Trophoblast cell (in vitro differentiated cells and primary cell): ENCODE results near the gene TPD52L3.

ENCODE experiments used
- DNase-seq, 2 donors: peaks; one replicate each; pipeline ENCODE4 v3.0.0-alpha.2; 2016
- H2AFZ ChIP-seq: 2 replicates; pipeline ENCODE4 v1.6.1; 2013; ENCODE audit warnings: low read length, moderate library complexity, mild to moderate bottlenecking; ENCODE audit not compliant: insufficient read depth, poor library complexity
- H2AK5ac ChIP-seq: 2 replicates; pipeline ENCODE4 v1.6.1; 2013; ENCODE audit warnings: mild to moderate bottlenecking, low read length
- H2BK120ac ChIP-seq: 2 replicates; pipeline ENCODE4 v1.6.1; 2013; ENCODE audit warnings: low read length, mild to moderate bottlenecking, moderate library complexity; ENCODE audit not compliant: insufficient read depth, poor library complexity
- H2BK12ac ChIP-seq: 2 replicates; pipeline ENCODE4 v1.6.1; 2013; ENCODE audit warnings: mild to moderate bottlenecking, low read length, moderate library complexity
- H2BK5ac ChIP-seq: 2 replicates; pipeline ENCODE4 v1.6.1; 2013; ENCODE audit warnings: low read length, low read depth, moderate library complexity, mild to moderate bottlenecking; ENCODE audit not compliant: poor library complexity
- H3K14ac ChIP-seq: 2 replicates; pipeline ENCODE4 v1.6.1; 2013; ENCODE audit warnings: mild to moderate bottlenecking, low read length
- H3K18ac ChIP-seq: 2 replicates; pipeline ENCODE4 v1.6.1; 2013; ENCODE audit warnings: mild to moderate bottlenecking, low read length
- H3K23ac ChIP-seq: 2 replicates; pipeline ENCODE4 v1.6.1; 2013; ENCODE audit warnings: low read length
- H3K27ac ChIP-seq: 2 replicates; pipeline ENCODE4 v1.5.1; 2013; ENCODE audit warnings: low read depth, mild to moderate bottlenecking, inconsistent platforms, low read length, moderate library complexity
- H3K27me3 ChIP-seq: 2 replicates; pipeline ENCODE4 v1.6.1; 2013; ENCODE audit warnings: inconsistent platforms, mild to moderate bottlenecking, low read length, moderate library complexity; ENCODE audit not compliant: insufficient read depth
- H3K36me3 ChIP-seq, 2 experiments: 1 replicate in 1 of 2; 2 replicates in 1 of 2; pipeline ENCODE4 v1.6.1; 2013; ENCODE audit warnings: low read length in 2 of 2, mild to moderate bottlenecking in 2 of 2, moderate library complexity in 1 of 2; ENCODE audit not compliant: insufficient read depth in 2 of 2, control insufficient read depth in 1 of 2
- H3K4ac ChIP-seq: 2 replicates; pipeline ENCODE4 v1.6.1; 2013; ENCODE audit warnings: low read depth, mild to moderate bottlenecking, low read length, moderate library complexity
- H3K4me1 ChIP-seq, 2 experiments: 1 replicate in 1 of 2; 2 replicates in 1 of 2; pipeline ENCODE4 v1.6.1; 2013; ENCODE audit warnings: low read length in 2 of 2, mild to moderate bottlenecking in 2 of 2, moderate library complexity in 1 of 2; ENCODE audit not compliant: insufficient read depth in 2 of 2, control insufficient read depth in 1 of 2
- H3K4me2 ChIP-seq: 2 replicates; pipeline ENCODE4 v1.6.1; 2013; ENCODE audit warnings: inconsistent platforms, mild to moderate bottlenecking, low read length, moderate library complexity
- H3K4me3 ChIP-seq: 2 replicates; pipeline ENCODE4 v1.5.1; 2013; ENCODE audit warnings: mild to moderate bottlenecking, low read depth, low read length, inconsistent platforms
- H3K79me1 ChIP-seq: one replicate; pipeline ENCODE4 v1.6.1; 2013; ENCODE audit warnings: low read length
- H3K79me2 ChIP-seq: 2 replicates; pipeline ENCODE4 v1.6.1; 2013; ENCODE audit warnings: low read length, mild to moderate bottlenecking; ENCODE audit not compliant: control insufficient read depth, insufficient read depth, poor library complexity
- H3K9ac ChIP-seq: 2 replicates; pipeline ENCODE4 v1.6.1; 2013; ENCODE audit warnings: mild to moderate bottlenecking, low read length
- H3K9me3 ChIP-seq: 2 replicates; pipeline ENCODE4 v1.6.1; 2013; ENCODE audit warnings: low read depth, mild to moderate bottlenecking, control low read depth, inconsistent platforms, low read length; ENCODE audit not compliant: insufficient read depth
- H4K12ac ChIP-seq: 2 replicates; pipeline ENCODE4 v1.6.1; 2013; ENCODE audit warnings: low read depth, mild to moderate bottlenecking, low read length, moderate library complexity
- H4K8ac ChIP-seq: 2 replicates; pipeline ENCODE4 v1.6.1; 2013; ENCODE audit warnings: low read depth, mild to moderate bottlenecking, low read length, moderate library complexity
- H4K91ac ChIP-seq: one replicate; pipeline ENCODE4 v1.6.1; 2013; ENCODE audit warnings: low read depth, mild to moderate bottlenecking, low read length, moderate library complexity
- WGBS: extraction: QIAGEN DNeasy Blood & Tissue Kit; methylation state at CpG from one replicate; pipeline ENCODE4 v1.1.7; 2013; ENCODE audit warnings: missing lambda C conversion rate; ENCODE audit not compliant: insufficient read length, insufficient coverage; ENCODE audit errors: extremely low coverage; 5-methylcytosine and 5-hydroxymethylcytosine counted together

The TPD52L3 gene

DNA sequence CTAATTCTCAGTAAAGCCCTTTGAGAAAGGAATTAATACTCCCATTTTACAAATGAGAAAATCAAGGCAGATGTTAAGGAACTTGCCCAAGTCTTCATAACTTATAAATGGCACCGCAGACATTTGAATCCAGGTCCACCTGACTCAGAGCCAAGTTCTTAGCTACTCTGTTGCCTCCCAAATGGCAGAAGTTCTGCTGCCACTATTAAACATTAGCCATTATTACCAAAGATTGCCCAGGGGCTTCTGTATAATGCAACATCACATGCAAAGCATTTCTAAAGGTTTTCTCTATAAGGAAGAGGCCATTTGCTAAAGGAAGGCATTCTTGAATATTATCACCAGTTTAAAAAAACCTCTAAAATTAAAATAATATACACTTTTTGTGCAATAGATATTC, 28.3 kb downstream of the TPD52L3 start:
- DNase-seq: peak in 1 of 2 donors; percentile 6
- Histone ChIP-seq H3K27ac (no peak overlapping the region), H3K79me2 (no peaks in the 10 kb centered on the region), H4K91ac (no peak overlapping the region), H4K8ac (no peak overlapping the region), H2BK120ac (no peak overlapping the region), H4K12ac (no peak overlapping the region), H3K18ac (no peak overlapping the region), H3K27me3 (no peaks in the 10 kb centered on the region), H3K23ac (no peak overlapping the region), H3K9ac (no peak overlapping the region), H3K4me1 (no peaks in the 10 kb centered on the region), H3K36me3 (no peaks in the 10 kb centered on the region), H2AK5ac (no peak overlapping the region), H3K14ac (no peak overlapping the region), H2AFZ (no peak overlapping the region), H3K79me1 (no peaks in the 10 kb centered on the region), H3K4me3 (no peak overlapping the region), H2BK5ac (no peak overlapping the region), H3K4me2 (no peak overlapping the region), H3K4ac (no peak overlapping the region), H3K9me3 (no peaks in the 10 kb centered on the region), H2BK12ac (no peak overlapping the region)
- no CpG with 5 or more reads among the region's 1 CpG for WGBS

DNA sequence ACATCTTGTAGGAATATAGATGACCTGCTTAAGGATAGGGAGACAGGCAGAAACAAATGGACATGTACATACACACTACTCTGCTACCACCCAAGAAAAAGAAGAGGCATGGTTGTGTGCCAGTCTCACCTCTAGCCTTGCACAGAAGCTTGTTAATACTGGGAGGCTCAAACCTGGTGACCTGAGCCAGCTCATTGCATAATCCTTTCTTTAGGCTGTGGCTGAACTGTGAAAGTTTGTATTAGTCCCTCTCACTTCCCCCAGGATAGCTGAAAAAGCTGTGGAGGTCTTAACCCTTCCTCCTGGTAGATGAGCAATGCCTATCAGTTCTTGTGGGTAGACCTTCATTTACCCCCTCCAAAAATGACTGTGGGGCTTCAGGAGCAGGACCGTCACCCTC, 28.7 kb downstream of the TPD52L3 start:
- Histone ChIP-seq H3K27ac (no peak overlapping the region), H3K79me2 (no peaks in the 10 kb centered on the region), H2BK12ac (no peak overlapping the region), H4K12ac (no peak overlapping the region), H3K4me1 (no peaks in the 10 kb centered on the region), H3K4ac (no peak overlapping the region), H2AFZ (no peak overlapping the region), H2BK5ac (no peak overlapping the region), H4K91ac (no peak overlapping the region), H3K4me2 (no peak overlapping the region), H2AK5ac (no peak overlapping the region), H3K4me3 (no peak overlapping the region), H3K79me1 (no peaks in the 10 kb centered on the region), H3K23ac (no peak overlapping the region), H2BK120ac (no peak overlapping the region), H3K9me3 (no peaks in the 10 kb centered on the region), H3K18ac (no peak overlapping the region), H3K14ac (no peak overlapping the region), H4K8ac (no peak overlapping the region), H3K9ac (no peak overlapping the region), H3K27me3 (no peaks in the 10 kb centered on the region), H3K36me3 (no peaks in the 10 kb centered on the region)
- WGBS: no CpG with 5 or more reads among the region's 1 CpG
- no peak for DNase-seq

DNA sequence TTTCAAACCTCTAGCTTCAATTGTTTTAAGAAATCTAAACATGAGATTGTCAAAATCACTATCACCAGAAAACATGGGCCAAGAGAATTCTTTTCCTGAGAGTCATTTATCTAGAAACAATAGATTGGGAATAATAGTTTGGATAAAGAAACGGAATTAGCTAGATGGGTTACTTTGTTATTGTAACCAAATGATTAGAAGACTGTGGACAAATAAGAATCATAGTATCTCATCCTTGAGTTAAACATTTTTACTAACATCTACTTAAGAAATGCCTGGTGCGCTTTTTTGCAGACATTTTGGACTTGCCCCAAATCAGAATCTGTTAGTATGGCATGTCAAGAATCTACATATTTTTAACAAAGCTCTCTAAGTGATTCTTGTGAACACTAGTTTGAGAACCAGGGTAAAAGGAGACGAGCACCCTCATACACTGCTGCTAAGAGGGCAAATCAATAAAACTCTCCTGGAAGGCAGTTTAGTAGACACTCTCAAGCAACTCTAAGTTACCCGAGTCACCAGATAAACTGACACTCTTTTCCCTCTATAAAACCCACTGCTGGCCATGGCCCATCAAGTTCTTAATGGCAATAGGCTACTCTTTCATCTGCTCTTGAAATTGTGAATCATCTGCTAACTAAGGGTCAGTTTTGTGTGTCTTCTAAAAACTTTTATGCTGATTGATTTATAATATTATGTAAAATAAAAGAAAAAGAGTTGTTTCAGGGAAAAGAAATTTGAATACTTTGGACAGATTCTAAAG, 39.1 kb downstream of the TPD52L3 start:
- no CpG with 5 or more reads among the region's 4 CpGs for WGBS
- H3K18ac ChIP-seq: no peak overlapping the region
- no peak overlapping the region for H3K27ac ChIP-seq
- no peaks in the 10 kb centered on the region for H3K27me3 ChIP-seq
- H3K23ac ChIP-seq: no peak overlapping the region
- no peaks in the 10 kb centered on the region for H3K4me1 ChIP-seq
- H2AFZ ChIP-seq: no peak overlapping the region
- H3K14ac ChIP-seq: no peak overlapping the region
- no peaks in the 10 kb centered on the region for H3K79me2 ChIP-seq
- peaks cover 8% of the 10 kb centered on the region for H3K9me3 ChIP-seq
- H2BK5ac ChIP-seq: no peak overlapping the region
- H3K9ac ChIP-seq: no peak overlapping the region
- H2BK120ac ChIP-seq: no peak overlapping the region
- H3K4me2 ChIP-seq: no peak overlapping the region
- no peak overlapping the region for H3K4ac ChIP-seq
- H4K12ac ChIP-seq: no peak overlapping the region
- H2BK12ac ChIP-seq: no peak overlapping the region
- DNase-seq: no peak
- no peaks in the 10 kb centered on the region for H3K79me1 ChIP-seq
- no peak overlapping the region for H4K8ac ChIP-seq
- no peaks in the 10 kb centered on the region for H3K36me3 ChIP-seq
- no peak overlapping the region for H2AK5ac ChIP-seq
- H3K4me3 ChIP-seq: no peak overlapping the region
- no peak overlapping the region for H4K91ac ChIP-seq

DNA sequence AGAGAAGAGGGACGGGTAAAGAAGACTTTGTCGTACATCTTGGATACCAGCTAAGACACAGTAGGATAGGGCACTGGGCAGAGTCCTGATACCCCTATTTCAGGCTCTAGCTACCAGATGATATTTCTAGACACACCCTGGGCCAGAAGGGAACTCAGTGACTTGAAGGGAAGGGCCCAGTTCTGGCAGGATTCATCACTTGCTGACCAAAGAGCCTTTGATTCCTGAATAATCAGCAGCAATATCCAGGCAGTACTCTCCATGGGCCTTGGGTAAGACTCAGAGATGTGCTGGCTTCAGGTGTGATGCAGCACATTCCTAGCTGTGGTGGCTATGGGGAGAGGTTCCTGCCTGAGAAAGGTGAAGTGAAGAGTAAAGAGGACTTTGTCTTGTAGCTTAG, 40.7 kb downstream of the TPD52L3 start:
- no peaks in the 10 kb centered on the region for H3K36me3 ChIP-seq
- no peak overlapping the region for H4K91ac ChIP-seq
- H3K4me2 ChIP-seq: no peak overlapping the region
- H2BK5ac ChIP-seq: no peak overlapping the region
- no peak overlapping the region for H3K23ac ChIP-seq
- H4K8ac ChIP-seq: no peak overlapping the region
- no peaks in the 10 kb centered on the region for H3K79me2 ChIP-seq
- no peak overlapping the region for H3K27ac ChIP-seq
- no peaks in the 10 kb centered on the region for H3K79me1 ChIP-seq
- H3K14ac ChIP-seq: no peak overlapping the region
- H3K4me1 ChIP-seq: no peaks in the 10 kb centered on the region
- H2AK5ac ChIP-seq: no peak overlapping the region
- no peak overlapping the region for H3K9ac ChIP-seq
- no peak overlapping the region for H2AFZ ChIP-seq
- no peak overlapping the region for H3K4ac ChIP-seq
- no peak overlapping the region for H2BK12ac ChIP-seq
- no peak overlapping the region for H3K4me3 ChIP-seq
- H4K12ac ChIP-seq: no peak overlapping the region
- peaks cover 8% of the 10 kb centered on the region for H3K9me3 ChIP-seq
- no peak overlapping the region for H2BK120ac ChIP-seq
- no CpG with 5 or more reads among the region's 2 CpGs for WGBS
- H3K27me3 ChIP-seq: no peaks in the 10 kb centered on the region
- no peak for DNase-seq
- no peak overlapping the region for H3K18ac ChIP-seq
